ENCODE measurements around the gene TSEN54.

The TSEN54 gene

GRCh38 chr17:75563063-75563758 is 46.9 kb downstream of the TSEN54 start:
- Histone ChIP-seq H3K36me3 (ENCODE audit: control insufficient read depth, insufficient read depth, low read length) (no peaks in the 10 kb centered on the region), H3K27me3 (replicated peaks; ENCODE audit: control insufficient read depth, insufficient read depth, low read length) (no peaks in the 10 kb centered on the region), H3K4me3 (replicated peaks; ENCODE audit: low read depth, low read length) (no peak overlapping the region)
- no peak for DNase-seq (ENCODE audit: extremely low read depth, insufficient read length)
- TF ChIP-seq CTCF (IDR thresholded peaks at IDR 0.05; ENCODE audit: insufficient read depth, low read length, poor library complexity, severe bottlenecking): no peak

- no peak overlapping the region for H3K4me3 ChIP-seq (replicated peaks; ENCODE audit: low read depth, low read length)
- no peak for DNase-seq (ENCODE audit: extremely low read depth, insufficient read length)
- no peaks in the 10 kb centered on the region for H3K36me3 ChIP-seq (ENCODE audit: control insufficient read depth, insufficient read depth, low read length)
- H3K27me3 ChIP-seq (replicated peaks; ENCODE audit: control insufficient read depth, insufficient read depth, low read length): no peaks in the 10 kb centered on the region
- TF ChIP-seq CTCF (IDR thresholded peaks at IDR 0.05; ENCODE audit: insufficient read depth, low read length, poor library complexity, severe bottlenecking): no peak
Observed at GRCh38 chr17:75564195-75564594, 47.9 kb downstream of the TSEN54 start.

GRCh38 chr17:75565066-75565465 is 48.7 kb downstream of the TSEN54 start:
- no peak for TF ChIP-seq CTCF (IDR thresholded peaks at IDR 0.05; ENCODE audit: insufficient read depth, low read length, poor library complexity, severe bottlenecking)
- no peaks in the 10 kb centered on the region for H3K27me3 ChIP-seq (replicated peaks; ENCODE audit: control insufficient read depth, insufficient read depth, low read length)
- H3K36me3 ChIP-seq (ENCODE audit: control insufficient read depth, insufficient read depth, low read length): no peaks in the 10 kb centered on the region
- no peak for DNase-seq (ENCODE audit: extremely low read depth, insufficient read length)
- H3K4me3 ChIP-seq (replicated peaks; ENCODE audit: low read depth, low read length): no peak overlapping the region

GRCh38 chr17:75565618-75566017 is 49.3 kb downstream of the TSEN54 start:
- Histone ChIP-seq H3K36me3 (ENCODE audit: control insufficient read depth, insufficient read depth, low read length) (no peaks in the 10 kb centered on the region), H3K4me3 (replicated peaks; ENCODE audit: low read depth, low read length) (no peak overlapping the region), H3K27me3 (replicated peaks; ENCODE audit: control insufficient read depth, insufficient read depth, low read length) (no peaks in the 10 kb centered on the region)
- no peak for DNase-seq (ENCODE audit: extremely low read depth, insufficient read length)
- no peak for TF ChIP-seq CTCF (IDR thresholded peaks at IDR 0.05; ENCODE audit: insufficient read depth, low read length, poor library complexity, severe bottlenecking)

GRCh38 chr17:75566416-75566815 is 50.1 kb downstream of the TSEN54 start:
- DNase-seq (ENCODE audit: extremely low read depth, insufficient read length): no peak
- no peaks in the 10 kb centered on the region for H3K27me3 ChIP-seq (replicated peaks; ENCODE audit: control insufficient read depth, insufficient read depth, low read length)
- no peak overlapping the region for H3K4me3 ChIP-seq (replicated peaks; ENCODE audit: low read depth, low read length)
- H3K36me3 ChIP-seq (ENCODE audit: control insufficient read depth, insufficient read depth, low read length): no peaks in the 10 kb centered on the region
- no peak for TF ChIP-seq CTCF (IDR thresholded peaks at IDR 0.05; ENCODE audit: insufficient read depth, low read length, poor library complexity, severe bottlenecking)

- H3K36me3 ChIP-seq (ENCODE audit: control insufficient read depth, insufficient read depth, low read length): no peaks in the 10 kb centered on the region
- H3K27me3 ChIP-seq (replicated peaks; ENCODE audit: control insufficient read depth, insufficient read depth, low read length): no peaks in the 10 kb centered on the region
- no peak for TF ChIP-seq CTCF (IDR thresholded peaks at IDR 0.05; ENCODE audit: insufficient read depth, low read length, poor library complexity, severe bottlenecking)
- no peak overlapping the region for H3K4me3 ChIP-seq (replicated peaks; ENCODE audit: low read depth, low read length)
- no peak for DNase-seq (ENCODE audit: extremely low read depth, insufficient read length)
Observed at GRCh38 chr17:75566834-75567233, 50.5 kb downstream of the TSEN54 start.

All from GM06990 (cell line).